IPS-15b (cell line): ENCODE results near the gene PRKN.
"Not testable (repeated sequence)": the region's sequence is repeated elsewhere in the genome, so short reads cannot be mapped to it uniquely, and the experiment has no call there.

ENCODE experiments used
- H3K27me3 ChIP-seq: one replicate; pipeline ENCODE4 v1.6.1; 2013; ENCODE audit warnings: low read length; ENCODE audit not compliant: control insufficient read depth, insufficient read depth
- H3K36me3 ChIP-seq: one replicate; pipeline ENCODE4 v1.6.1; 2013; ENCODE audit warnings: low read length; ENCODE audit not compliant: control insufficient read depth, insufficient read depth
- H3K4me1 ChIP-seq: one replicate; pipeline ENCODE4 v1.6.1; 2013; ENCODE audit warnings: mild to moderate bottlenecking, low read length; ENCODE audit not compliant: control insufficient read depth, insufficient read depth
- H3K4me3 ChIP-seq: one replicate; pipeline ENCODE4 v1.5.1; 2013; ENCODE audit warnings: low read depth, low read length
- H3K9ac ChIP-seq: one replicate; pipeline ENCODE4 v1.6.1; 2013; ENCODE audit warnings: low read depth, mild to moderate bottlenecking, low read length
- H3K9me3 ChIP-seq: one replicate; pipeline ENCODE4 v1.6.1; 2013; ENCODE audit warnings: mild to moderate bottlenecking, low read length; ENCODE audit not compliant: control insufficient read depth, insufficient read depth

Gene PRKN

DNA sequence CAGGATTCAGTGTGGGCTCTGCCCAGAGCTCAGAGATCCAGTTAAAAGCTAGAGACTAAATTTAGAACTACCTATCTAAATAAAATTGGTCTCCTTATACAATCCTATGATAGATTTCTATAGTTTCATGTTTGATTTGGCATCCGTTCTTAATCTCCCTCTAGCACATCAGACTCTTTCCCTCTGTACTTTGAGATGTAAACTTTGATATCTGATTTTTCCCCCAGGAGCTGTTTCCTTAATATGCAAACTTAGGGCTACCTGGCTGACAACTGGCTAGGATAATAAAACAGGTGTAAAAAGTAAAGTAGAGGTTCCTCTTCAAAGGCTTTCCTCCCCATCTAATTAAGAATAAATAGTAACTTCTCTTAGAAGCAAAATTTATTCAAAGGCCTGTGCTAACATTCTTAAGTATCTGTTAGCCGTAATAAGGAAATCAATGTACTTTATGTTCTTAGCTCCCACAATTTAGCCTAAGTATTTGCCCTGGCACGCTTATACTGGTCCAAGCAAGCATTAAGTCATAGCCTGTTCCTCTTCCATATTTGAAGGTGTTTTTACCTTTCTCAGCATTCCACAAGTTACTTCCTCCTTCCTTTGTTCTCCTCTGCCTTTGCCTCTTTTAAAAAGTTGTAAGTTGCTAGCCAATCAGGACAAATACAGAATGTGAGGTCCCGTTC lies 1396.0 kb downstream of the PRKN start:
- not testable (repeated sequence) for H3K4me3 ChIP-seq, H3K9me3 ChIP-seq, H3K27me3 ChIP-seq, H3K9ac ChIP-seq, H3K36me3 ChIP-seq, H3K4me1 ChIP-seq

DNA sequence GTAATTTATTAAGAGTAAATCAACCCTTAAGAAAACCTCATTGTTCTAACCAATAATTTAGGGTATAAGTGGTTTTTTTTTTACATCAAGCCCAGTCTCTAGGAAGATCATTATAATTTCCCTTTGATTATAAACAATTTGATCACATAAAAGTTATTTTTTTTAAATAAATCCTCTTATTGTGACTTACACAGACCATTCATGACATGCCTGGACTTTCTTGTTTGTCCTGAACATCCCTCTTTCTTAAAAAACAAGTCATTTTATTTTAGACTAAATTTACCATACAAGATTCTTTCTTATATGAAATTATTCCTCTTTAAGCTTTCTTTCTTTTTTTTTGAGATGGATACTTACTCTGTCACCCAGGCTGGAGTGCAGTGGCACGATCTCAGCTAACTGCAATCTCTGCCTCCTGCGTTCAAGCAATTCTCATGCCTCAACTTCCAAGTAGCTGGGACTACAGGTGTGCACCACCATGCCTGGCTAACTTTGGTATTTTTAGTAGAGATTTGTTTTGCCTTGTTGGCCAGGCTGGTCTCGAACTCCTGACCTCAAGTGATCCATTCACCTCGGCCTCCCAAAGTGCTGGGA lies 1400.1 kb downstream of the PRKN start:
- peaks cover 2% of the 10 kb centered on the region for H3K4me1 ChIP-seq
- H3K27me3 ChIP-seq: no peaks in the 10 kb centered on the region
- no peak overlapping the region for H3K9ac ChIP-seq
- peaks cover 12% of the 10 kb centered on the region for H3K9me3 ChIP-seq
- H3K4me3 ChIP-seq: no peak overlapping the region
- H3K36me3 ChIP-seq: no peaks in the 10 kb centered on the region

DNA sequence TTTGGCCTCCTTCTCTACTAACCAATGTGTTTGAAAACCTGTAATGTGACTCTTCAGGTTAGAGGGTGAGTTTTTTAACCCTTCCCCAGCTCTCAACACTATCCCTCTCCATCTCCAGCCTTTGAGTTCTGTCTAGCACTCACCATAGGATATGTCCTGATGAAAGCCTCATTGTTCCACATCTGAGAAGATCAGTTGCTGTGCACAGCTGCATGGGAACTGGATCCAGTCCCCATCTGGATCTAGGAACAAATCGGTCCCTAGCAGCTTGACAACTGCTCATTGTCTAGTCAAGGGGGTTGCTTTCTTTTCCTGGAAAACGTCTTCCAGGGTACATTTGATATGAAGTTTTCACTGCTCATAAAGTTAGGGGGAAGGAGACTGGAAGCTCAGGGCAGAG lies 1408.3 kb downstream of the PRKN start:
- Histone ChIP-seq H3K9ac (no peak overlapping the region), H3K4me1 (no peaks in the 10 kb centered on the region), H3K9me3 (no peaks in the 10 kb centered on the region), H3K4me3 (no peak overlapping the region), H3K36me3 (no peaks in the 10 kb centered on the region), H3K27me3 (no peaks in the 10 kb centered on the region)

DNA sequence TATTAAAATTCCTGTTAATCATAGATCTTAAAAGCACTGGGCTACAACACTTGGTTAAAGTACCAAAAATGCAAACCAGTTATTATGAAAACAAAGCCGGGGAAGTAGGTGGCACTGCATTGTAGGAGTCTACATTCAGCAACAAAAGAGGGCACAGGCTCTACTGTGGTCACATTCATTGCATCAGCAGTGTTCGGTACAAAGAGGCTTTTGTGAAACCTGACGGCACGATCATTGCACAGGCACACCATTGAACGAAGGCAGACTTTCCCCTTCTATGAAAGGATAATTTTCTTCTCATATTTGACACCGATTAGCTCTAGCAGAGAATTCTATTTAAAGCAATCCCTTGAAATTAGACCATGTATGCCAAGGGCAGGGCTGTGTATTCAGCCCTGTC lies 1409.1 kb downstream of the PRKN start:
- Histone ChIP-seq H3K9ac (no peak overlapping the region), H3K4me1 (no peaks in the 10 kb centered on the region), H3K4me3 (no peak overlapping the region), H3K36me3 (no peaks in the 10 kb centered on the region), H3K27me3 (no peaks in the 10 kb centered on the region), H3K9me3 (no peaks in the 10 kb centered on the region)

DNA sequence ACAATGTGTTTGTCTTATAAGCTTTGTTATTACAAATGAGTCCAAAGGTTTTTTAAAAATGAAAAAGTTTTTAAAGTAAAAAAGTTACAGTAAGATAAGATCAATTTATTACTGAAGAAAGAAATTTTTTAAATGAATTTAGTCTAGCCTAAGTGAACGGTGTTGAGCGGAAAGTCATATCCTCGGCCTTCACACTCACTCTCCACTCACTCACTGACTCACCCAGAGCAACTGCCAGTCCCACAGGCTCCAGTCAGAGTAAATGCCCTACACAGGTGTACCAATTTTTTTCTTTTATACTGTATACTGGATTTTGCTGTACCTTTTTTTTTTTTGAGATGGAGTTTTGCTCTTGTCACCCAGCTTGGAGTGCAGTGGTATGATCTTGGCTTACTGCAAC lies 1411.0 kb downstream of the PRKN start:
- H3K4me3 ChIP-seq: no peak overlapping the region
- H3K36me3 ChIP-seq: no peaks in the 10 kb centered on the region
- H3K4me1 ChIP-seq: no peaks in the 10 kb centered on the region
- no peaks in the 10 kb centered on the region for H3K27me3 ChIP-seq
- H3K9me3 ChIP-seq: no peaks in the 10 kb centered on the region
- no peak overlapping the region for H3K9ac ChIP-seq

DNA sequence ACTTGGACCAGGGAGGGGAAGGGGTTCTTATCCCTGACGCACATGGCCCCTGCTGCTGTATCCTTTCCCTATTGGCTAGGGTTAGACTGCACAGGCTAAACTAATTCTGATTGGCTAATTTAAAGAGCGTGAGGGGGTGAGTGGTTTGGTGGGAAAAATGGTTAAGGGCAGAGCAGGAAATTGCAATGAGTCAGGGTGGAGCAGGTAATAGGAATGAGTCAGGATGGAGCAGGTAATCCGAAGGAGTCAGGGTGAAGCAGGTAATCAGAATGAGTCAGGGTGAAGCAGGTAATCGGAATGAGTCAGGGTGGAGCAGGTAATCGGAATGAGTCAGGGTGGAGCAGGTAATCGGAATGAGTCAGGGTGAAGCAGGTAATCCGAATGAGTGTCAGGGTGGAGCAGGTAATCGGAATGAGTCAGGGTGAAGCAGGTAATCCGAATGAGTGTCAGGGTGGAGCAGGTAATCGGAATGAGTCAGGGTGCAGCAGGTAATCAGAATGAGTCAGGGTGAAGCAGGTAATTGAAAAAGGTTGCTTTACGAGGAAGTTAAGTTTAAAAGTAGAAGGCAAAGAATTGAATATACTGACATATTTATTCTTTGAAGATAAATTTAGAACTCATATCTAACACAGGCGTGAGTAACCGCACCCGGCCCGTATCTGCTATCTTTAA lies 1412.2 kb downstream of the PRKN start:
- H3K36me3 ChIP-seq, H3K9ac ChIP-seq, H3K9me3 ChIP-seq, H3K4me3 ChIP-seq, H3K27me3 ChIP-seq, H3K4me1 ChIP-seq: not testable (repeated sequence)

DNA sequence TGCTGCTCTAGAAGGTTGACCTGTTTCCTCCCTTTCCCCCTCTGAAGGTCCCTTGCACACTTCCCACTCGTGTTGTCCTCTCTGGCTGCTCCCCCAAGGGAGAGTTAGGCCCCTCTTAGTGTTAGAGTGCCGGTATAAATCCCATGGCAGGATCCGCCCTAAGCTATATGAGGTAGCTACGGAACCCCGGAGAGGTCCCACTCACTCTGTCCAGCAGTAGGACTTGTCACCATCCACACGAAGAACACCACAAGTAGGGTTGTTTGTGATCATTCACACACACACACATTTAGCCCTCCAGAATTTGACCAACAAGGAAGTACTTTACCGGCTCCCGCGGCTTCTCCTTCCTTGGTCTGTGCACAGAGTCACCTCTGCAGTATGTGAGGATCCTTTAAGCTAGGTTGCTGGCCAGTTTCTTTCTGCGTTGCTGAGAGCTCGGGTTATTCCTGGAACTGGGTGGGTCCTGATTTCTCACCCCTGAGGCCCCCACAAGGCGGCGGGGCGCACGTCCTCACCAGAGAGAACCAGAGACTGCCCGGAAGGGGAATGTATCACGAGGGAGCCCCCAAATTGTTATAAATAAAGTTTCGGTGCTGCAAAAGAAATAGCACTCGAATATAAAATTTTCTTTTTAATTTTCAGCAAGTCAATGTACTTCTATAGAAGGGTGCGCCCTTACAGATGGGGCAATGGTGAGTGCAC lies 1412.9 kb downstream of the PRKN start:
- not testable (repeated sequence) for H3K4me1 ChIP-seq, H3K4me3 ChIP-seq

DNA sequence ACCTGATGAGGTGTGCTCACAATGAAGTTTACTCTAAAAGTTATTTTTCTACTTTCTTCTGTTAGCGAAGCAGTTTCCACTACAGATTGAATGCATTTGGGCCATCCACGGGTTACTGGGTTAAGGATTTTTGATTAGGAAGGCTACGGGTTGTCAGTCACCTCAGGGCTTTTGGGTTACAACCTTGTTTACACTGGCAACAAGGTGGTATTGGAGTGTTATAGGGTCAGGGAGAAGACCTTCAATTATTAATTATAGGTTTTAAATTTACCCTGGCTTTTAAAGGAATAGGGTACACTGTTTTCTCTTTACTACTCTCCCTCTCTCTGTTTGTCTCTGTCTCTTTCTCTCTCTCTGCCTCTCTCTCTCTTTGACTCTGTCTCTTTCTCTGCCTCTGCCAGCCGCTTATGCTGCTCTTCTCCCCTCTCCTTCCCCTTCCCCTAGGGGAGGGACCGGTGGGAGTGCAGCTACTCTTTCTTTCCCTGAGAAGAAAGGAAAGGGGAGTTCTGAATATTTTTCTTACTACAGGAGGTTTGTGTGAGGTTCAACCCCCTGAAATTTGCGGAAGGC lies 1413.5 kb downstream of the PRKN start:
- H3K9me3 ChIP-seq: no peaks in the 10 kb centered on the region
- no peaks in the 10 kb centered on the region for H3K4me1 ChIP-seq
- no peak overlapping the region for H3K4me3 ChIP-seq
- H3K27me3 ChIP-seq: no peaks in the 10 kb centered on the region
- H3K9ac ChIP-seq: no peak overlapping the region
- H3K36me3 ChIP-seq: no peaks in the 10 kb centered on the region

More for the DNA sequence above, 1412.9 kb downstream of the PRKN start:
- H3K36me3 ChIP-seq, H3K9ac ChIP-seq, H3K27me3 ChIP-seq, H3K9me3 ChIP-seq: not testable (repeated sequence)

DNA sequence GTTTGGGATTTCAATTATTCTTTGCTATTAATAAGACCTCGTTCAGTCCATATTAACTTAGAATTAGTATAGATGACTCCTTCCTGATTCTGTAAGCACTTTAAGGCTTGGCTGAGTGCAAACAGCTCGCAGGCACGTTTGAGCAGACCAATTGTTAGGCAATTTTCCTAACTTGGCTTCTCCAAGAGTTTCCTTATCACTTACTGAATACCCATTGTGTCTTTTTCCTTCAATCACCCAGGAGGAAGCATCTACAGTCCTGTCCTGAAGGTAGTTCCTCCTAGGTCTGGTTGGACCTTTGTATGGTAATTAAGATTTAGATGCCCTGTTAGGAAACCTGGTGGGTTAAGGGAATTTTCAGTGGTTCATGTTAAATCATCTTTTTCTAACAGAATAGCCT lies 1414.1 kb downstream of the PRKN start:
- H3K9ac ChIP-seq, H3K4me3 ChIP-seq, H3K36me3 ChIP-seq, H3K9me3 ChIP-seq, H3K4me1 ChIP-seq, H3K27me3 ChIP-seq: not testable (repeated sequence)

DNA sequence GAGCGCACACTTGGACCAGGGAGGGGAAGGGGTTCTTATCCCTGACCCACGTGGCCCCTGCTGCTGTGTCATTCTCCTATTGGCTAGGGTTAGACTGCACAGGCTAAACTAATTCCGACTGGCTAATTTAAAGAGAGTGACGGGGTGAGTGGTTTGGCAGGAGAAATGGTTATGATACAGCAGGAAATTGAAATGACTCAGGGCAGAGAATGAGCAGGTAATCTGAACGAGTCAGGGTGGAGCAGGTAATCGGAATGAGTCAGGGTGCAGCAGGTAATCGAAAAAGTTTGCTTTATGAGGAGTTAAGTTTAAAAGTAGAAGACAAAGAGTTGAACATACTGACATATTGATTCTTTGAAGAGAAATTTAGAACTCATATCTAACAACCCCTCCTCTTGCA lies 1417.8 kb downstream of the PRKN start:
- H3K27me3 ChIP-seq, H3K4me1 ChIP-seq, H3K36me3 ChIP-seq, H3K9ac ChIP-seq, H3K4me3 ChIP-seq, H3K9me3 ChIP-seq: not testable (repeated sequence)

DNA sequence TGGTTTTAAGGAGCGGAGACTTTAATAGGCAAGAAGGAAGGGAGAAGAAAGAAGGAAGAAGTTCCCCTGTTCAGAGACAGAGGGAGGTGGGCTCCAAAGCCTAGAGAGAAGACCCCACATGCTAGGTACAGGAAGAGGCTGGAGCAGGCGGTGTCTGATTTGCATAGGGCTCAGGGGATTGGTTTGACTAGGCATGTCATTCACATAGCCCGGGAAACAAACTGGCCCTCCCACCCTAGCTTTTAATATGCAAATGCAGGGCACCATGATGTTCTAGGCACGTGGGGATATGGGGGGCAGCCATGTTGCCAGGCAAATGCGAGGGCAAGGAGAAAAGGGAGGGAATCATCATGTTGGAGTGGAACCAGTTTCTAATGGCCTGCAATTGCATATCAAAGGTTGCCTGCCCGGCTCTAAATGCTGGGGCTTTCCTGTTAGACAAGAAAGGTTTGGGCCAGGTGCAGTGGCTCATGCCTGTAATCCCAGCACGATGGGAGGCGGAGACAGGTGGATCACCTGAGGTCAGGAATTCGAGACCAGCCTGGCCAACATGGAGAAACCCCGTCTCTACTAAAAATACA lies 1419.4 kb downstream of the PRKN start:
- no peaks in the 10 kb centered on the region for H3K36me3 ChIP-seq
- no peak overlapping the region for H3K9ac ChIP-seq
- H3K4me1 ChIP-seq: no peaks in the 10 kb centered on the region
- no peaks in the 10 kb centered on the region for H3K27me3 ChIP-seq
- no peak overlapping the region for H3K4me3 ChIP-seq
- no peaks in the 10 kb centered on the region for H3K9me3 ChIP-seq
